Effector CD8-positive, alpha-beta T cell (primary cell): ENCODE results near the gene SLC39A11.
"Not testable (repeated sequence)": the region's sequence is repeated elsewhere in the genome, so short reads cannot be mapped to it uniquely, and the experiment has no call there.

Source experiments
- DNase-seq: peaks from one replicate; lab custom pipeline; 2025; lab: John Stamatoyannopoulos, UW

Gene SLC39A11

GRCh38 chr17:73072219-73072962, 20.1 kb downstream of the SLC39A11 start:
- no peak for DNase-seq

DNA sequence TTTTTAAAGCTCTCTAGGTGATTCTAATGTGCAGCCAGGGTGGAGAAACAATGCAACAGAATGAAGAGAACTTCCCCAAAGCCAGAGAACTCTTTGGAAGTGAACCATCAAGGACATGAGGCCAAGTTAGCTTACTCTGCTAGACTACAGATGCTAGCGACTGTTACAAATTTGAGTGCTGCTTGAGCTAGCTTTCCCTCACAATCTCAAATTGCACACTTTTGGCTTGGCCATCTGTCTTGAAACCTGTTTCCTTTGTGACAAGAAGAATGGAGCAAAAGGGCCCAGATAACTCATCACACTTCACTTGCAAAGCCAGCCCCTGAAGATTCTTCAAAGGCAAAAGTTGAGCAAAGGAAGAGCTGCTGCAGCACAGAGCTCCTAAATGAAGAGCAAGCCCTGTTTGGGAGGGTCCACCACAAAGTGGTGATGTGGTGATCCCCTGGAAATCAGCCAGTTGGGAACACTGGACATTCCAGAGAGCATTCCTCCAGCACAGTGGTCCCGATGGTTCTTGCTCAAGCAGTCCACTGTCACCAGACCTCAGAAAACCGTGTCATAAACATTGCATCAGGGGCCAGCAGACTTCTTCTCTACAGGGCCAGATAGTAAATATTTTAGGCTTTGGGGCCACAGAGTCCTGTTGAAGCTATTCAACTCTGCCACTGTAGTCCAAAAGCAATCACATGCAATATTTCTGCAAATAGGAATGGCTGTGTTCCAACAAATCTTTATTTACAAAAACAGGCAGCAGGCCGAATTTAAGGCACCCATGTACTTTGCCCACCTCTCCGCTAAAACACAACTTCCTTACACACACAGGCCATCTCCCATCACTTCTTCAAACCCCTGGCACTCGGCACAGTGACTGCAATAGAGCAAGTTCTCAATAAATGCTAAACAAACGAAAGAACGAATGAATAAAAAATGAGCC, 21.2 kb downstream of the SLC39A11 start:
- DNase-seq: no peak

GRCh38 chr17:73069841-73070240, 22.6 kb downstream of the SLC39A11 start:
- DNase-seq: no peak

DNA sequence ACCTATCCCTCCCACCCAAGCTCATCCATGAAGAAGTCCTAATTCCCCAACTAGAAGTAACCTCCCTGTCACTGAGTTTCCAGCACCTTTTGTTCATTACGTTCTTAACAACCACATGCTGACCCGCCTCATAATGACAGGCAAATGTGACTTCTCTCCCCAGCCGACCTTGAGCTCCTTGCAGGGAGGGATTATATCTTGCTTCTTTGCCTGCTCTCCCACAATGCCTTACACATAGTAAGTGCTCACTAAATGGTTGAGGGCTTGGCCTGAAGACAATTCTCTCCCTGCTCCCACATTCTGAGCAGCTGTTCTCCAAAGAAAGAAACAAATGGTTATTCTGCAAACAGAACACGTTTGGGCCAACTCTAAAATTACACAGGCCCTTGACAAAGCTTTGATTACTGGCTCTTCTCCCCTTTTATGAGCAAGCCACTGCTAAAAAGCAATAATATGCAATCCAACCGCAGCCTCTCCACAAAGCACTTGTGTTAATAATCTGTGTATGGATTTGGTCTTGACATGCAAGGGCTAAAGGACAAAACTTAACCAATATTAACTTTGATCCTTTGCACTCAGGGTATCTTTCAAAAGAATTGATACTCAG, 23.2 kb downstream of the SLC39A11 start:
- no peak for DNase-seq

DNA sequence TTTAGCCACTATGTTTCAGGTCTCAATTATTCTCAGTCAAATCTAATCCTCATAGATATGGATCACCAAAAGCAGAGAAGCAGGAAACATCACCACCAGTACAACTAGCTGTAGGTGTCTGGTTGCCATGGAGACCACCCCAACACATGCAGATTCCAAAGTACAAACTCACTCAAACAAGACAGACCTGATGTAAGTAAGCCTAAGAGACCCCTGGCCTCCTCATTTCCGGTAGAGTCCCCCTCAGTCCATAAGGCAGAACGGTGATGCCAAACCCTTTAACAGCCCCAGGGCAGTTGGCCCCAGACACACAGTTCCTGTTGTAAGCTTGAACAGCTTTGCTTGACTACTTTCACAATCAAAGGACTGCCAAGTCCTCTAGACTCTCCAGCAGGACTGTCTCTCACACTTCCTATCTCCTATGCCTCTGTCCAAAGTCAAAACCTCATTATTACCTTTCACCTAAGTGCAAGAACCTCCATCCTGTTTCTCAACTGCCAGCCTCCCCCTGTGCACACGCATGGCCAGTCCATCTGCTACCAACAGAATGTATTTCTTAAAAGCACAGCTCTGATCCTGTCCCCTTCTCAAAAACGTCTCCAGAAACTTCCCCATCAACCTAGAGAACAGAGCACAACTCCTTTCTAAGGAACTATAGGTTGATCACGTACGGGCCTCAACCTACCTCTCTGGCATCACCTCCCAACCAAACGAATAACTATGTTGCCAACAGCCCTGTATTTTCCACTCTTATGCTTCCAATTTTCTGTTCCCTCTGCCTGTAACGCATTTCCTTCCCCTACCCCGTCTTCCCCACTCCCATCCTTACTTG, 23.9 kb downstream of the SLC39A11 start:
- DNase-seq: no peak

DNA sequence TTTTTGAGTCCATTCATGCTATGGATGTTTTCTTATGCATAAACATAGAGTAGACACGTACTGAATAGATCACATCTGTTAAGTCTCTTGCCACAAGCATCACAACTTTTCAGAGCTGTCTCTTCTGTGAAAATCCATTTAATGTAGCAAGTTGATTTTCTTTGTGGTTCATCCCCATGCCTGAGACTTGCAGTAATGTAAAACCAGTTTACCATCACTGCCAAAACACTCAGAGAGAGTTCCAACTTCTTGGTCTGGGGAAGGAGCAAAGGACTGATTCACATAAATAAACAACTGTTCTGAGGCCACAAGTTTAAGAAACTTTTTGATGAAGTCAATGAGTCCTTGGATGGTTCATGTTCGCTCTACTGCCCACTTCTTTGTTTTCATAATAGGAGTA, 24.8 kb downstream of the SLC39A11 start:
- not testable (repeated sequence) for DNase-seq

- DNase-seq: no peak
Measured at GRCh38 chr17:73067075-73067474, 25.4 kb downstream of the SLC39A11 start.

- no peak for DNase-seq
Measured at GRCh38 chr17:73066148-73066884, 26.2 kb downstream of the SLC39A11 start.

DNA sequence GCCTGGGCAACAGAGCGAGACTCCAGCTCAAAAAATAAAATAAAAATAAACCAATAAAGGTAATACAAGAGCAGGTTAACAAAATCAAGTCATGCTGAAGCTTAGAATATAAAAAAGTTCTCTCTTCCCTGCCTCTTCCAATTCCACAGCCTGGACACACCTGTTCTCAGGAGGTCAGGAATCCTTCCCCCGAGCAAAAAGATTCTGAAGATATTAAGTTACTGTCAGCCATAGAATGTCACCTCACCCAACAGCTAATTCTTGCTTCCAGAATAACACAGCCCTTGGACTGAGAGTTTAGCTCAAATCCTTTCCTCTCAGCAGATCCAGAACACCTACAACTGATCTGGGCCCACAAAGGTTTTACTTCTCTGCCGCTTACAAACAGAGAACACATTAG, 27.1 kb downstream of the SLC39A11 start:
- DNase-seq: no peak

DNA sequence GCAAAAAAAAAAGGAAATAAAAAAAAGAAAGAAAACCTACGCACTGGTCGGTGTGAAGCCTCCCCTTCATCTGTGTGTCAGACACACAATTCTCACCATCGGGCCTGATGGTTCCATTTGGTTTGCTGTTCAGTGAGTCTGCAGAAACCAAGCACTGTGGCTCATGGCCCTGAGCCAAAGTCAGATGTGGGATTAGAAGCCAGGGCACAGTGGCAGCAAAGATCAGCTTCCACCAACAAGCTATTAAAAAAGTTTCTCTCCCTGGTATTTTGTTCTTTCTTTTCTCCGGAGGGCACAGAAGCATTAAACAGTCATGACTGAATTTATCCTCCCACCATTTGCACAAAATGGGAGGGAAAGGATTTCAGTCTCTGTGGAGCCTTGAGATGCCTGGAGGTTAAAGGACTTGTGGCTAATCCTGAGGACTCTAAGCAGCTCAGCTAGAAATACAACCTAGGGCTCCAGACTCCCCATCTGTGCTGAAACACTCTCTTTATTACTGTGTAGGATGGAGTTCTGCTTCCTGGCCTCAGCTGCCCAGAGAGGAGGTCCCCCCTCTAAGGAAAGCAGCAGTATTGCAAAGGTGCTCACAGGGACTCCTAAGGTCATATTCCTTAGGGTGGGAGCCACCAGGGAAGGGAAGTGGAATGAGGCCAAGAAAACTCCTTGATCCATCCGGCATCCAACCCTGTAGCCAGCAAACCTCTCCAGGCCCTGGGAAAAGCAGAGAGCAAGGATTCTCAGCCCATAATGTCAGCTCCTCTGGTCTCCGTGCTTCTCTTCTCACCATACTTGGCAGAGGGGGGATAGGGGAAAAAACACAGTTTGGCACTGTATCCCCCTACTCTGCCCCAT, 28.2 kb downstream of the SLC39A11 start:
- DNase-seq: no peak

DNA sequence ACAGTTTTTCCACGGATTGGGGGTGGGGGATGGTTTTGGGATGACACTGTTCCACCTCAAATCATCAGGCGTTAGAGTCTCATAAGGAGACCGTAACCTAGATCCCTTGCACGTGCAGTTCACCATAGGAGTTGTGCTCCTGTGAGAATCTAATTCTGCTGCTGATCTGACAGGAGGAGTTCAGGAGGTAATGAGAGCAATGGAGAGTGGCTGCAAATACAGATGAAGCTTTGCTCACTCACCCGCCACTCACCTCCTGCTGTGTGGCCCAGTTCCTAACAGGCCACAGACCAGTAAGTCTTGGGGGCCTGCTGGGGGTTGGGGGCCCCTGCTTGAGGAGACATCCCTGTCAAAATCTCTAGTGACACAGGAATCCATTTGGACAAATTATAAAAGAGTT, 29.8 kb downstream of the SLC39A11 start:
- DNase-seq: no peak

DNA sequence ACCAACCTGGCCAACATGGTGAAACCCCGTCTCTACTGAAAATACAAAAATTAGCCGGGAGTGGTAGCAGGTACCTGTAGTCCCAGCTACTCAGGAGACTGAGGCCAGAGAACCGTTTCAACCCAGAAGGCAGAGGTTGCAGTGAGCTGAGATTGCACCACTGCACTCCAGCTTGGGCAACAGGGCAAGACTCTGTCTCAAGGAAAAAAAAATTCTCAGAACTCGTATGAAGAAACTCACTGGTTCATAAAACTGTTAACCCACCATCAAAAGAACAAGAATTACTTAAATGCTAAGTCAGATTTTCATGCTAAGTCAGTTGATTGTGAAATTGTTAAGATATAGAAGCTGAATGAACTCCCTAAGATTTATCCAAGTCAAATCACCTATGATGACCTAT, 31.3 kb downstream of the SLC39A11 start:
- no peak for DNase-seq

DNA sequence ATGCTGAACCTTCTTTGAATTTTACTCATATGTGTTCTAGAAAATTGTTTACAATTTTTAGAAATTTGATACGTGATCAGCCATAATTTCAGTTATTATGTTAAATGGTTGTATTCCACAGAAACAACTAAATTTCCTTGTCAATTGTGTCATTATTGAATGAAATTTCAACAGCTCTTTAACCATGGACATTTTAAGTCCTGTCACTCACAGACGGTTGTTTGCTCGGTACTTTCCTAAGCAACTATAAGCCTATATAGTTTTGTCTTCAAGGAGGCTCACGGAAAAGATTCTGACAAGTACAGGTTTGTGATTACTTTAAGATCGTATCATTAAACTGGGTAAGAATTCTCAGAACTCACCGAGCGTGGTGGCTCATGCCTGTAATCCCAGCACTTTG, 31.8 kb downstream of the SLC39A11 start:
- no peak for DNase-seq

- not testable (repeated sequence) for DNase-seq
Measured at GRCh38 chr17:73059713-73060112, 32.8 kb downstream of the SLC39A11 start.

- no peak for DNase-seq
Measured at GRCh38 chr17:73058022-73058421, 34.5 kb downstream of the SLC39A11 start.

DNA sequence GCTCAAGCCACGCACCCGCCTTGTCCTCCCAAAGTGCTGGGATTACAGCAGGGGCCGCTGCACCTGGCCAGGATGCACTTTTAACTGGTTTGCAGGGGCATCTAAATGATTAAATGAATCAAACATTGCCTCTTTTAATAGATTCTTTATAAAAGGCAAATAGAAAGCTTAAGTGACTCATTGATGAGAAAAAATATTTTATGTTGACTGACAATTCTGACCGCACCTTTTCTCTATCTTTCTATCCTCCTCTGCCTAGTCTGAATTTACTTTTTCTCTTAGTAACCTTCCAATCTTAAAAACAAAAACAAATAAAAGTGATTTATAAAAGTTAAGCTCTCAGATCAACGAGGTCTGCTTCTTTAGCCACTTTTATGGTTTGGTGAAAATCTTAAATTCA, 35.3 kb downstream of the SLC39A11 start:
- no peak for DNase-seq

- DNase-seq: no peak
Measured at GRCh38 chr17:73052923-73053322, 39.6 kb downstream of the SLC39A11 start.

- DNase-seq: no peak
Measured at GRCh38 chr17:73050797-73051196, 41.7 kb downstream of the SLC39A11 start.

GRCh38 chr17:73048170-73048569, 44.3 kb downstream of the SLC39A11 start:
- no peak for DNase-seq

DNA sequence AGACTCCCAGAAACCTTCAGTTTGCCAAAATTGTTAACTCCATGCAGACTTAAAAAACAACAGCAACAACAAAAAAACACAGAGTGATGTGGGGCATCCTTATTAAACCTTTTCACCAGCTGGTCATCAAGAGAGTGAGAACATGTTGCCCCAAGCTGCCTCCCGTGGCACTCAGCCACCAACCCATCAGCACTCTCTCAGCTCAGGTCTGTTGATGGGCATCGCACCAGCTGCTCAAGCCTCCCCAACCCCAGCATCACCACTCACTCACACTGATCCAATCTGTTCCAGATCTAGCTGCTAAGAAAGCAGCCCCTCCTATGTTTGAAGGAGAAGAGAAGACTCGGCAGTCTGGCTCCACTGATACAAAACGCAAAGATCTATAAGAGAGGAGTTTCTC, 46.8 kb downstream of the SLC39A11 start:
- DNase-seq: no peak
